Trophoblast cell (in vitro differentiated cells and primary cell): ENCODE data around the gene UBALD2.

Experiments
- DNase-seq, 2 donors: peaks; one replicate each; pipeline ENCODE4 v3.0.0-alpha.2; 2016
- H2AFZ ChIP-seq: 2 replicates; pipeline ENCODE4 v1.6.1; 2013; ENCODE audit warnings: low read length, moderate library complexity, mild to moderate bottlenecking; ENCODE audit not compliant: insufficient read depth, poor library complexity
- H2AK5ac ChIP-seq: 2 replicates; pipeline ENCODE4 v1.6.1; 2013; ENCODE audit warnings: mild to moderate bottlenecking, low read length
- H2BK120ac ChIP-seq: 2 replicates; pipeline ENCODE4 v1.6.1; 2013; ENCODE audit warnings: low read length, mild to moderate bottlenecking, moderate library complexity; ENCODE audit not compliant: insufficient read depth, poor library complexity
- H2BK12ac ChIP-seq: 2 replicates; pipeline ENCODE4 v1.6.1; 2013; ENCODE audit warnings: mild to moderate bottlenecking, low read length, moderate library complexity
- H2BK5ac ChIP-seq: 2 replicates; pipeline ENCODE4 v1.6.1; 2013; ENCODE audit warnings: low read length, low read depth, moderate library complexity, mild to moderate bottlenecking; ENCODE audit not compliant: poor library complexity
- H3K14ac ChIP-seq: 2 replicates; pipeline ENCODE4 v1.6.1; 2013; ENCODE audit warnings: mild to moderate bottlenecking, low read length
- H3K18ac ChIP-seq: 2 replicates; pipeline ENCODE4 v1.6.1; 2013; ENCODE audit warnings: mild to moderate bottlenecking, low read length
- H3K23ac ChIP-seq: 2 replicates; pipeline ENCODE4 v1.6.1; 2013; ENCODE audit warnings: low read length
- H3K27ac ChIP-seq: 2 replicates; pipeline ENCODE4 v1.5.1; 2013; ENCODE audit warnings: low read depth, mild to moderate bottlenecking, inconsistent platforms, low read length, moderate library complexity
- H3K27me3 ChIP-seq: 2 replicates; pipeline ENCODE4 v1.6.1; 2013; ENCODE audit warnings: inconsistent platforms, mild to moderate bottlenecking, low read length, moderate library complexity; ENCODE audit not compliant: insufficient read depth
- H3K36me3 ChIP-seq, 2 experiments: 1 replicate in 1 of 2; 2 replicates in 1 of 2; pipeline ENCODE4 v1.6.1; 2013; ENCODE audit warnings: low read length in 2 of 2, mild to moderate bottlenecking in 2 of 2, moderate library complexity in 1 of 2; ENCODE audit not compliant: insufficient read depth in 2 of 2, control insufficient read depth in 1 of 2
- H3K4ac ChIP-seq: 2 replicates; pipeline ENCODE4 v1.6.1; 2013; ENCODE audit warnings: low read depth, mild to moderate bottlenecking, low read length, moderate library complexity
- H3K4me1 ChIP-seq, 2 experiments: 1 replicate in 1 of 2; 2 replicates in 1 of 2; pipeline ENCODE4 v1.6.1; 2013; ENCODE audit warnings: low read length in 2 of 2, mild to moderate bottlenecking in 2 of 2, moderate library complexity in 1 of 2; ENCODE audit not compliant: insufficient read depth in 2 of 2, control insufficient read depth in 1 of 2
- H3K4me2 ChIP-seq: 2 replicates; pipeline ENCODE4 v1.6.1; 2013; ENCODE audit warnings: inconsistent platforms, mild to moderate bottlenecking, low read length, moderate library complexity
- H3K4me3 ChIP-seq: 2 replicates; pipeline ENCODE4 v1.5.1; 2013; ENCODE audit warnings: mild to moderate bottlenecking, low read depth, low read length, inconsistent platforms
- H3K79me1 ChIP-seq: one replicate; pipeline ENCODE4 v1.6.1; 2013; ENCODE audit warnings: low read length
- H3K79me2 ChIP-seq: 2 replicates; pipeline ENCODE4 v1.6.1; 2013; ENCODE audit warnings: low read length, mild to moderate bottlenecking; ENCODE audit not compliant: control insufficient read depth, insufficient read depth, poor library complexity
- H3K9ac ChIP-seq: 2 replicates; pipeline ENCODE4 v1.6.1; 2013; ENCODE audit warnings: mild to moderate bottlenecking, low read length
- H3K9me3 ChIP-seq: 2 replicates; pipeline ENCODE4 v1.6.1; 2013; ENCODE audit warnings: low read depth, mild to moderate bottlenecking, control low read depth, inconsistent platforms, low read length; ENCODE audit not compliant: insufficient read depth
- H4K12ac ChIP-seq: 2 replicates; pipeline ENCODE4 v1.6.1; 2013; ENCODE audit warnings: low read depth, mild to moderate bottlenecking, low read length, moderate library complexity
- H4K8ac ChIP-seq: 2 replicates; pipeline ENCODE4 v1.6.1; 2013; ENCODE audit warnings: low read depth, mild to moderate bottlenecking, low read length, moderate library complexity
- H4K91ac ChIP-seq: one replicate; pipeline ENCODE4 v1.6.1; 2013; ENCODE audit warnings: low read depth, mild to moderate bottlenecking, low read length, moderate library complexity
- WGBS: extraction: QIAGEN DNeasy Blood & Tissue Kit; methylation state at CpG from one replicate; pipeline ENCODE4 v1.1.7; 2013; ENCODE audit warnings: missing lambda C conversion rate; ENCODE audit not compliant: insufficient read length, insufficient coverage; ENCODE audit errors: extremely low coverage; 5-methylcytosine and 5-hydroxymethylcytosine counted together

The UBALD2 gene

GRCh38 chr17:76247304-76247703 lies 17.8 kb upstream of the UBALD2 start:
- DNase-seq, result no peak
- Histone ChIP-seq H3K4me1 (peaks cover 6 to 9% of the 10 kb centered on the region in 2 experiments), H3K9ac (no peak overlapping the region), H4K8ac (no peak overlapping the region), H2AK5ac (no peak overlapping the region), H3K14ac (no peak overlapping the region), H2BK5ac (no peak overlapping the region), H3K79me1 (peaks cover 4% of the 10 kb centered on the region), H3K79me2 (no peaks in the 10 kb centered on the region), H3K27me3 (no peaks in the 10 kb centered on the region), H3K23ac (no peak overlapping the region), H3K4me3 (no peak overlapping the region), H3K27ac (no peak overlapping the region), H3K9me3 (no peaks in the 10 kb centered on the region), H3K4ac (no peak overlapping the region), H3K4me2 (no peak overlapping the region), H2BK120ac (no peak overlapping the region), H4K12ac (no peak overlapping the region), H3K36me3 (no peaks in the 10 kb centered on the region), H2BK12ac (no peak overlapping the region), H4K91ac (no peak overlapping the region), H3K18ac (no peak overlapping the region), H2AFZ (no peak overlapping the region)
- no CpG with 5 or more reads among the region's 8 CpGs for WGBS

- peaks cover 10% of the 10 kb centered on the region in 2 experiments for H3K4me1 ChIP-seq
- H4K91ac ChIP-seq, result no peak overlapping the region
- no peak overlapping the region for H2AK5ac ChIP-seq
- no peak overlapping the region for H3K4me3 ChIP-seq
- no peak overlapping the region for H2BK5ac ChIP-seq
- no peak overlapping the region for H4K12ac ChIP-seq
- no peak overlapping the region for H2AFZ ChIP-seq
- H3K27ac ChIP-seq, result no peak overlapping the region
- no peak overlapping the region for H2BK12ac ChIP-seq
- H3K4me2 ChIP-seq, result no peak overlapping the region
- no peaks in the 10 kb centered on the region for H3K79me2 ChIP-seq
- no peaks in the 10 kb centered on the region for H3K27me3 ChIP-seq
- peaks cover 4% of the 10 kb centered on the region for H3K79me1 ChIP-seq
- H3K23ac ChIP-seq, result no peak overlapping the region
- H3K9ac ChIP-seq, result no peak overlapping the region
- no peak overlapping the region for H2BK120ac ChIP-seq
- no peaks in the 10 kb centered on the region for H3K9me3 ChIP-seq
- no peak overlapping the region for H4K8ac ChIP-seq
- no peak overlapping the region for H3K14ac ChIP-seq
- no peaks in the 10 kb centered on the region for H3K36me3 ChIP-seq
- DNase-seq, result peak in 1 of 2 donors; percentile 66
- no peak overlapping the region for H3K4ac ChIP-seq
- no peak overlapping the region for H3K18ac ChIP-seq
- no CpG with 5 or more reads among the region's 11 CpGs for WGBS
Observed at GRCh38 chr17:76248013-76248782, 16.9 kb upstream of the UBALD2 start.

GRCh38 chr17:76250141-76250540 lies 15.0 kb upstream of the UBALD2 start:
- WGBS, result no CpG with 5 or more reads among the region's 6 CpGs
- Histone ChIP-seq H3K9me3 (no peaks in the 10 kb centered on the region), H3K36me3 (no peaks in the 10 kb centered on the region), H2AK5ac (no peak overlapping the region), H3K79me1 (peaks cover 4% of the 10 kb centered on the region), H3K4ac (no peak overlapping the region), H4K12ac (no peak overlapping the region), H3K27ac (no peak overlapping the region), H3K23ac (no peak overlapping the region), H2BK12ac (no peak overlapping the region), H3K18ac (no peak overlapping the region), H4K91ac (no peak overlapping the region), H3K4me2 (no peak overlapping the region), H3K9ac (no peak overlapping the region), H3K27me3 (no peaks in the 10 kb centered on the region), H2BK5ac (no peak overlapping the region), H3K4me1 (peaks cover 10 to 11% of the 10 kb centered on the region in 2 experiments), H2AFZ (no peak overlapping the region), H3K14ac (no peak overlapping the region), H4K8ac (no peak overlapping the region), H2BK120ac (no peak overlapping the region), H3K79me2 (no peaks in the 10 kb centered on the region), H3K4me3 (no peak overlapping the region)
- DNase-seq, result no peak

GRCh38 chr17:76251478-76252039 lies 13.6 kb upstream of the UBALD2 start:
- Histone ChIP-seq H3K4ac (no peak overlapping the region), H3K9me3 (no peaks in the 10 kb centered on the region), H2AK5ac (no peak overlapping the region), H3K79me2 (no peaks in the 10 kb centered on the region), H2BK5ac (no peak overlapping the region), H4K91ac (peak overlapping the region; percentile 53), H3K18ac (no peak overlapping the region), H3K9ac (no peak overlapping the region), H3K23ac (no peak overlapping the region), H2AFZ (no peak overlapping the region), H3K4me3 (no peak overlapping the region), H4K8ac (no peak overlapping the region), H3K14ac (no peak overlapping the region), H2BK120ac (no peak overlapping the region), H3K79me1 (peaks cover 4% of the 10 kb centered on the region), H3K4me1 (peaks cover 9 to 11% of the 10 kb centered on the region in 2 experiments), H4K12ac (no peak overlapping the region), H3K36me3 (no peaks in the 10 kb centered on the region), H3K27ac (peak overlapping the region; percentile 24), H3K4me2 (no peak overlapping the region), H2BK12ac (peak overlapping the region; percentile 5), H3K27me3 (no peaks in the 10 kb centered on the region)
- DNase-seq, result peak; percentile 89 to 93
- WGBS, result no CpG with 5 or more reads among the region's 8 CpGs
